Fibroblast of gingiva (primary cell): ENCODE results near the gene PSAT1.
"Not testable (repeated sequence)": the region's sequence is repeated elsewhere in the genome, so short reads cannot be mapped to it uniquely, and the experiment has no call there.

Experiments
- DNase-seq: peaks from one replicate; pipeline ENCODE4 v3.0.0-alpha.2; 2011; ENCODE audit warnings: low read depth

The PSAT1 gene

DNA sequence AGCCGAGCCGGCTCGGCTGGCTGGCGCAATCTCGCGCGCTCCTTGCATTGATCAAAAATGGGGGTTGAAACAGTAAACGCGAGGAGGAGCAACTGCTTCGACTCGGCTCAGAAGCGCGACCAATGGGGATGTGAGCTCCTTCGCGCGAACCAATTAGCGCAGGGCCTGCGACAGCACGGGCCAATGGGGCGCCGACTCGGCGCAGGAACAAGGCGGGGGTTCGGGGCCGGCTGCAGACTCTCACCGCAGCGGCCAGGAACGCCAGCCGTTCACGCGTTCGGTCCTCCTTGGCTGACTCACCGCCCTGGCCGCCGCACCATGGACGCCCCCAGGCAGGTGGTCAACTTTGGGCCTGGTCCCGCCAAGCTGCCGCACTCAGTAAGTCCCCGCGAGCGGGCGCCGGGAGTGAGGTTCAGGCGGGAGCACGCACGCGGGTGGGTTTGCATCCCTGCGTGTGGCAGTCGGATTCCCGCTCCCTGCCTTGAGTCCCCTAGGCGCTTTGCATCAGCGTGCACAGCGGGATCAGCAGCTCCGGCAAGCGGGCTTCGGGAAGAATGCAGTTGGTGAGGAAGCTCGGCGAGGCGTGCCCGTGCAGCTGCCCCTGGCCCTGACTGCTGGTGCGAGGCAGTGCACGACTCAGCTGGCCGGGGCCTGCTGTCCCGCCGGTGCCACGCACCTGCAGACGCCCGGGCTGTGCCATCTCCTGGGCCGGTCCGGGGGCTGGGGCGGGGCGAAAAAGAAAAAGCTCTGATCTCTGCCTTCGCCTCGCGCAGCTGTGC is at the start of gene PSAT1:
Gene PSAT1, plus strand, starts transcription at position 233 of the 779 bp plus-strand sequence. Its CDS starts 86 bp downstream, at position 319.
- DNase-seq, result peak; percentile 98

- DNase-seq, result no peak
Measured at GRCh38 chr9:78248635-78249034, 48.3 kb upstream of the PSAT1 start.

GRCh38 chr9:78249542-78249941 is 47.4 kb upstream of the PSAT1 start:
- no peak for DNase-seq

GRCh38 chr9:78252616-78253015 is 44.3 kb upstream of the PSAT1 start:
- no peak for DNase-seq

GRCh38 chr9:78253285-78253684 is 43.6 kb upstream of the PSAT1 start:
- no peak for DNase-seq

GRCh38 chr9:78261403-78262001 is 35.4 kb upstream of the PSAT1 start:
- DNase-seq, result peak; percentile 37

DNA sequence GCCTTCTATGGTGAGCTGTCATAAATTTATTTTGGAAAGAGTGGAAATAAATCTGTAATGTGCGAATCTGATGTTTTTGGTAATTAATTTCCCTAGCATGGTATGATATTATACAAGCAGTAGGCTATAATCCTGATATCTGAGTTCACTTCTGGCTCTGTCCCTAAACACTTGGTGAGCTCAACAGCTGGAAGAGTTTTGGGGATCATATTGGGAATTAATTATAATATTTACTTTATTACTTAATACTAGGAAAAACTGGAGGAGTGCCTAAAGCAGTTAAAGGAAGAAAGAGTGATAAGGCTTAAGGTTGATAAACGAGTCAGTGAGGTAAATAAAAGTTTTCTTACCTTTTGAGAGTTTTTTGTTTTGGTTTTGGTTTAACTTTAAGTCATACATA is 34.3 kb upstream of the PSAT1 start:
- DNase-seq, result no peak

- DNase-seq, result no peak
Measured at GRCh38 chr9:78267889-78268288, 29.0 kb upstream of the PSAT1 start.

GRCh38 chr9:78269784-78270183 is 27.1 kb upstream of the PSAT1 start:
- DNase-seq, result no peak

GRCh38 chr9:78272307-78272706 is 24.6 kb upstream of the PSAT1 start:
- no peak for DNase-seq

DNA sequence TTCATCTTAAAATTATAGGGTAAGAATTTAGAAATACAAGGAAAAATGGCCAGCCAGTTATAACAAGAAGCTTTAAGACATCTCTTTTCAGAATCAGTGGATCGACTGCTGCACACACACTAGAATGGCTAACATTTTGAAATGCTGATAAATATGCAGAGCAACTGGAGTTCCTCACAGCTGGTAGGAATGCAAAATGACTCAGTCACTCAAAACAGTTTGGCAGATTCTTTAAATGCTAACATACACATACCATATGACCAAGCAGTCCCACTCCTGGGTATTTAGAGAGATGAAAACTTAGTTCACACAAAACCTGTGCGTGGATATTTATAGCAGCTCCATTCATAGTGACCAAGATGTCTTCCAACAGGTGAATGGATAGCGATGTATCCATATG is 23.2 kb upstream of the PSAT1 start:
- DNase-seq, result peak; percentile 13

GRCh38 chr9:78278177-78278777 is 18.6 kb upstream of the PSAT1 start:
- peak; percentile 95 for DNase-seq

DNA sequence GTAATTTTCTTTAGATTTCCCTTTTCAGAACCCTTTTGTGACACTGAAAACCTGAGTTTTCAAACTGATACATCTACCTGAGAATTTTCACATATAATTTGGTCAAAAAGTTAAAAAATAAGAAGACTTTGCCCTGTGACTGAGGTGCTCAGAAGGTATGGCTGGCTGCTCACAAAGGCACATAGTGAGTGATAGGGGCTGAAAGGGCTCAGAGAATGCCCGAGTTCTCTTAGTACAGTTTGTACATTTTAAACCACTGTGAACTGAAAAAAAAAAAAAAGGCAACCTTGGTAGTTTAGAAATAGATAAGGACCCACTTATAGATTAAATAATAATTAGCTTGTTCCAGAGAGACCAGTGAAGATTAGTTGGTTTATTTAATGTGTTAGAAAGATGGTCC is 18.1 kb upstream of the PSAT1 start:
- no peak for DNase-seq

DNA sequence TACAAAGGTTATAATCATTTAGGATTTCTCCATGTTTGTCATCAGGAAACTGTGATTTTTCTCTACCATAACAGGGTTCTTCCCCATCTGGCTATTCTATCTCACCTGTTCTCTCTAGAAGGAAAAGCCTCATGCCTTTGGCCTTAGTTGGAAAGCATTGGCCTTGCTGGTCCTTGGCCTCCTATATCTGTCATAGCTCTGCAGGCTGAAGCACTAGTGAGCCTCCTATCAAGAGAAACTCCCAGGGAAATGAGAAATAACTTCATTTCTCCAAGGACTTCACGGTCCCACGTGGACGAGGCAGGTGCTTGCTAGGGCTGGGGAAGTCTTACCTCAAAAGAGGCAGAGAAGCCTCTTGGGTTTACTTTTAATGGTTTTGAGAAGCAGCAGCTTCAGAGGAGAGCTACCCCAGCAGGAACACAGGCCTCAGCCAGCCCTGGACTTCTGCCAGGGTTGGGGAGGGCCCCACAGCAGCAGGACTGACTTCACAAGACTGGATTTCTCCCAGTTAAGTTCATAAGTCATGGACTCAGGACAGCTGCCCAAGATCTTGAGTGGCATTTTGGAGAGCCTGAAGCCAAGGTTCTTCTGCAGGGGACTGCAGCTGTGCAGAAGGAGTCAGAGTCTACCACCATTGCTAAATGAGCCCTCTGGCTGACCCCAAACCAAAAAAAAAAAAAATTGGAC is 15.8 kb upstream of the PSAT1 start:
- peak; percentile 94 for DNase-seq

DNA sequence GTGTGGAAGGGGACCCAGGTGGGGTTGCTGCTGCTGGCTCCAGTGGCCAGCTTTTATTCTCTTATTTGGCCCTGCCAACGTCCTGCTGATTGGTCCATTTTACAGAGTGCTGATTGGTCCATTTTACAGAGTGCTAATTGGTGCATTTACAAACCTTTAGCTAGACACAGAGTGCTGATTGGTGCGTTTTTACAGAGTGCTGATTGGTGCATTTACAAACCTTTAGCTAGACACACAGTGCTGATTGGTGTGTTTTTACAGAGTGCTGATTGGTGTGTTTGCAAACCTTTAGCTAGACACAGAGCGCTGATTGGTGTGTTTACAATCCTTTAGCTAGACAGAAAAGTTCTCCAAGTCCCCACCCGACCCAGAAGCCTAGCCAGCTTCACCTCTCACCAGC is 12.7 kb upstream of the PSAT1 start:
- not testable (repeated sequence) for DNase-seq

DNA sequence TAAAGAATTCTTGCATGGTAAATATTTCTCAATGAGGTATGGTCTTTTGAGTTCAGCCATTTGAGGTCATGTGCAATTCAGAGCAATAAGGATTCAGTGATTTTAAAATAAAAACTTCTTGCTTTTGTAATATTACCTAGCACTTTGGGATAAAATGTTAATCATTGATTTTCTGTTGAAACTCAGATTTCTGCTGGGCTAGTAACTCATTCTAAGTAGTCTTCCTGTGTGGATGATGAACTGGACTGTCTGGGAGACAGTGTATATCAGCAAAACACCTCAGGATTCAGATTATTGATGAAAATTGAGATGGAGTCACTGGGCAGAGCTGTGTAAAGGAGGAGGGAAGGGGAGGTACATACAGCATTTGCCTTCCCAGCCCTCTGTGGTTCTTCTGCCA is 10.8 kb upstream of the PSAT1 start:
- DNase-seq, result no peak

DNA sequence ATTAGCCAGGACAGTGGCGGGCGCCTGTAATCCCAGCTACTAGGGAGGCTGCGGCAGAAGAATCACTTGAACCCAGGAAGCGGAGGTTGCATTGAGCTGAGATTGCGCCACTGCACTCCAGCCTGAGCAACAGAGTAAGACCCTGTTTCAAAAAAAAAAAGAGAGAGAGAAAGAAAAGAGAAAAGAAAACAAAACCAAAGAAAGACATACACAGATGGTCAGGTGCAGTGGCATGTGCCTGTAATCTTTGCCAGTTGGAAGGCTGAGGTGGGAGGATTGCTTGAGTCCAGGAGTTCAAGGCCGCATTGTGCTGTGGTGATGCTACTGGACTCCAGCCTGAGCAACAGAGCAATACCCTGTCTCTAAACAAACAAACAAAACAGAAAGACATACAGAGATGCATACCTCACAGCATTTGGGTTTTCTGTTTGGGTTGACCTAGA is 10.0 kb upstream of the PSAT1 start:
- DNase-seq, result no peak

DNA sequence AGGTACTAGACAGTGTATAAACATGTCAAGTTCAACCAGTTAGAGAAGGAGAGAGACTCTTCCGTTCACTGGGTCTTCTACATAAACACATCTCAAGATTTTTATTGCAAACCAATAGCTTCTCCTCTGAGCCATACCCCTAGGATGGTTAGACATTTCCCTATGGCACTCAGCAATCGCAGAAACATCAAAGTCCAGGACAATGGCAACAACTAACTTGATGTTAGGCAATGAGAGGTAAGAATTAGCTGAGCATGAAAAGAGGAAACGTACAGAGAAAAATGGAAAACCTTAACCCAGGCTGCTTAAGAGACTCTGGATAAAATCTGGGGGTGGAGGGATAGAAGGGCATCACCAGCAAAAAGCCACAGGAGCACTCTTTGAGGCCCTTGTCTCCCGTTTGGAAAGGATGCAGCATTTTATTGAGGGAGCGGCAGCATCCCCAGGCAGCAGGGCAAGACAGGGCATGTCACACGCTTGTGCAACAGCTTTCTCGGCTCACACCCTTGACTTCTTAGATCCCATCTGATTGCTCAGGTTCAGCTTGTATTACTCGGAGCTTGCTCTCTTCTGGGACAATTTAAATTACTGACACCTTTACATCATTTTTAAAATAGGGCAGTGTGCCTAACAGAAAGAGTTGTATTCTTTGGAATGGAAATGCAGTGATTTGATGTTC is 8.6 kb upstream of the PSAT1 start:
- DNase-seq, result no peak

- DNase-seq, result no peak
Measured at GRCh38 chr9:78289474-78289873, 7.5 kb upstream of the PSAT1 start.

GRCh38 chr9:78291240-78291925 is 5.5 kb upstream of the PSAT1 start:
- DNase-seq, result no peak

DNA sequence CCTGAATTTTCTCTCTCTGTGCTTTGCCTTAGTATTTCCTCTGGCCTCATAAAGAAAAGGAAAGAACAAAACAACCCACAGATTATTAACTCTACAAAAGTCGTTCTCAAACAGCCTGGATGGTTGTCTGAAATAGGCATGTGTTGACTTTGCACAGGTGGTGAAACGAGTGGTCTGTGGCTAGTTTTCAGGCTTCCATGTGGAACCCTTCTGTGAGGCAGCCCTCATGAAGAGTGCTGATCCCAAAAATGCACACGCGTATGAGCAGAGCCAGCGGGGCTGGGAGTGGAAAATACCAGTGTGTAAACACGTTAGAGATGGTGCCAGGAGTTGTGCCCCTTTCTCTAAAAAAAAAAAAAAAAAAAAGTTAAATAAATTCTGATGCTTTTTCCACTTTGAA is 4.9 kb upstream of the PSAT1 start:
- no peak for DNase-seq
